ENCODE results near the gene ADGRD1.

DNA sequence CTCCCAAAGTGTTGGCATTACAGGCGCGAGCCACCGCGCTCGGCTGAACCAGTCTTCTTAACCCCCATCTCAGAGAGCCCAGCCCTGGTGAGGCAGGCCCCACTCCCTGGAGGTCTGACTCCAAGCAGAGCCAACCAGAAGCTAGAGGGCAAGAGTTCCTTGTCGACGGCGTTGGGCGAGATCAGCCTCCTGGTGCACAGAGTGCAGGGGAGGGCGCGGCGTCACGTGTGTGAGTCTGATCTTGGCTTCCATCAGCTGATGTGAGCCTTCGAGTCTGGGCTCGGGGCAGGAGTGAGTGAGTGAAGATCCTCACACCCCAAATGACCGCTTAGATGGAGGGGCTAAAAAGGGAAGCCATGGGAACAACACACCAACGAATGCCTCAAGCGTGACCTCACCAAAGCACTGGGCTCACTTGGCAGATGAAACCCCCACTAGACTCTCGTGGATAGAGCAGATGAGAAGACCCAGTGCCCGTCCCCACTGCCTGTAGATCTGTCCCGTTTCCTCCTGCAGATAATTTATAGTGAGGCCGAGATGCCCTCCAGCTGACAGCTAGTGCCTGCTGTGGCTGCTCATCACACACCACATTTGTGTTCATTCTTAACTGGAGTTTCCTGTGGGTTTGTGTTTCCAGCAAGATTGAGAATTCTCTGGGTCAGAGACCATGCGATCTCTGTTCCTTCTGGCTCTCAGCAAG is 28.6 kb upstream of the ADGRD1 start:
- TF ChIP-seq CTCF (IDR thresholded peaks at IDR 0.05), result no peak
- TF ChIP-seq POLR2A (IDR thresholded peaks at IDR 0.05), result no peak
- TF ChIP-seq POLR2AphosphoS5 (IDR thresholded peaks at IDR 0.05), result no peak
- TF ChIP-seq EP300 (IDR thresholded peaks at IDR 0.05; ENCODE audit: low read depth), result no peak
